PC-3 (cell line): ENCODE data around the gene ZNF385B.

Experiments used
- CTCF ChIP-seq: fragments of 300-600 bp; sonication (generic); conservative IDR thresholded peaks from 2 replicates; pipeline ENCODE4 v1.5.1; 2017; ENCODE audit warnings: antibody characterized with exemption, low read depth, mild to moderate bottlenecking, low read length
- EZH2 ChIP-seq: fragments of 300-600 bp; sonication (generic); IDR thresholded peaks from one replicate; pipeline ENCODE4 v1.6.1; 2017; ENCODE audit warnings: antibody characterized with exemption, mild to moderate bottlenecking, low read length; ENCODE audit not compliant: unreplicated experiment

GRCh38 chr2:179574061-179574519 lies 287.3 kb downstream of the ZNF385B start:
- TF ChIP-seq CTCF (no peak), EZH2 (no peak)
